ENCODE results near the gene IP6K2.

Gene IP6K2

GRCh38 chr3:48662753-48663488, 54.1 kb downstream of the IP6K2 start, which contains the start of gene CELSR3:
Gene CELSR3, minus strand, starts transcription at chr3:48662886. Its CDS starts 252 bp downstream, at chr3:48662634.
- peak; percentile 46 for DNase-seq

GRCh38 chr3:48662145-48662752, 54.8 kb downstream of the IP6K2 start:
- no peak for DNase-seq

- peak; percentile 71 for DNase-seq
These were observed 55.4 kb downstream of the IP6K2 start for GRCh38 chr3:48661501-48662144.

GRCh38 chr3:48660800-48661400, 56.1 kb downstream of the IP6K2 start:
- DNase-seq = no peak

GRCh38 chr3:48656841-48657281, 60.2 kb downstream of the IP6K2 start:
- peak; percentile 36 for DNase-seq

- peak; percentile 86 for DNase-seq
These were observed 60.8 kb downstream of the IP6K2 start for GRCh38 chr3:48656061-48656840.

GRCh38 chr3:48655606-48656005, 61.4 kb downstream of the IP6K2 start:
- peak; percentile 61 for DNase-seq

- no peak for DNase-seq
These were observed 62.0 kb downstream of the IP6K2 start for GRCh38 chr3:48655063-48655462.

- DNase-seq = no peak
These were observed 63.9 kb downstream of the IP6K2 start for GRCh38 chr3:48652923-48653715.

GRCh38 chr3:48651771-48652170, 65.2 kb downstream of the IP6K2 start:
- DNase-seq = no peak

- DNase-seq = no peak
These were observed 66.3 kb downstream of the IP6K2 start for GRCh38 chr3:48650723-48651122.

- no peak for DNase-seq
These were observed 68.7 kb downstream of the IP6K2 start for GRCh38 chr3:48648188-48648850.

GRCh38 chr3:48647714-48648113, 69.3 kb downstream of the IP6K2 start:
- DNase-seq = no peak

GRCh38 chr3:48644898-48645760, 71.9 kb downstream of the IP6K2 start:
- DNase-seq = no peak

- no peak for DNase-seq
These were observed 74.4 kb downstream of the IP6K2 start for GRCh38 chr3:48642605-48643004.

- no peak for DNase-seq
These were observed 75.6 kb downstream of the IP6K2 start for GRCh38 chr3:48641396-48641795.

GRCh38 chr3:48639944-48640606, 76.9 kb downstream of the IP6K2 start:
- DNase-seq = no peak
